GM23338 (cell line): ENCODE data around the gene EDIL3. TPM values are rescaled to one million over a fixed set of nuclear protein-coding genes. Genes with fewer than 3 reads are reported as not detected.

Source experiments
- ATAC-seq: fragments of 200-7000 bp; cut with Tn5 transposase; 3 replicates; pipeline ENCODE4 v1.9.1; 2020
- DNase-seq: peaks from one replicate; pipeline ENCODE4 v3.0.0-alpha.2; 2015; ENCODE audit warnings: low spot score
- H2AFZ ChIP-seq: fragments of 200-600 bp; sonication (generic); 2 replicates; pipeline ENCODE4 v1.8.0; 2016; ENCODE audit warnings: antibody characterized with exemption, mild to moderate bottlenecking, moderate library complexity
- H3F3A ChIP-seq: fragments of 200-600 bp; sonication (generic); replicated peaks from 2 replicates; pipeline ENCODE4 v1.8.0; 2017; ENCODE audit warnings: antibody characterized with exemption, mixed run types, low read depth
- H3K27ac ChIP-seq: fragments of 200-600 bp; sonication (generic); 2 replicates; pipeline ENCODE4 v1.6.1; 2016; ENCODE audit warnings: low read depth
- H3K27me3 ChIP-seq: fragments of 200-600 bp; sonication (generic); 2 replicates; pipeline ENCODE4 v1.8.0; 2016; ENCODE audit warnings: mild to moderate bottlenecking, mixed run types, moderate library complexity; ENCODE audit not compliant: insufficient read depth
- H3K36me3 ChIP-seq: fragments of 200-600 bp; sonication (generic); 2 replicates; pipeline ENCODE4 v1.8.0; 2016; ENCODE audit warnings: mild to moderate bottlenecking; ENCODE audit not compliant: insufficient read depth
- H3K4me1 ChIP-seq: fragments of 200-600 bp; sonication (generic); 2 replicates; pipeline ENCODE4 v1.8.0; 2016; ENCODE audit warnings: mild to moderate bottlenecking, moderate library complexity; ENCODE audit not compliant: insufficient read depth
- H3K4me2 ChIP-seq: fragments of 200-600 bp; sonication (generic); 2 replicates; pipeline ENCODE4 v1.7.1; 2017; ENCODE audit warnings: mixed run types
- H3K4me3 ChIP-seq: fragments of 200-600 bp; sonication (generic); 2 replicates; pipeline ENCODE4 v1.6.1; 2016; ENCODE audit warnings: mixed run types
- H3K79me2 ChIP-seq: fragments of 200-600 bp; sonication (generic); replicated peaks from 2 replicates; pipeline ENCODE4 v1.8.0; 2017; ENCODE audit warnings: mild to moderate bottlenecking; ENCODE audit not compliant: insufficient read depth
- H3K9me2 ChIP-seq: fragments of 200-600 bp; sonication (generic); 2 replicates; pipeline ENCODE4 v1.8.0; 2017; ENCODE audit not compliant: insufficient read depth
- H4K20me1 ChIP-seq: fragments of 200-600 bp; sonication (generic); replicated peaks from 2 replicates; pipeline ENCODE4 v1.8.0; 2017; ENCODE audit warnings: mild to moderate bottlenecking; ENCODE audit not compliant: insufficient read depth
- H3K27ac Mint-ChIP-seq: 2 replicates; pipeline ENCODE4 v1.8.0; 2020; ENCODE audit warnings: inconsistent platforms, mild to moderate bottlenecking, moderate library complexity, mixed read lengths
- H3K27me3 Mint-ChIP-seq: 3 replicates; pipeline ENCODE4 v1.8.0; 2022; ENCODE audit warnings: low read depth, mild to moderate bottlenecking, moderate library complexity, mixed read lengths, inconsistent platforms; ENCODE audit not compliant: insufficient read depth, poor library complexity
- H3K36me3 Mint-ChIP-seq: 3 replicates; pipeline ENCODE4 v1.8.0; 2021; ENCODE audit warnings: low read depth, mild to moderate bottlenecking, inconsistent platforms, moderate library complexity, mixed read lengths
- H3K4me1 Mint-ChIP-seq: 3 replicates; pipeline ENCODE4 v1.8.0; 2020; ENCODE audit warnings: mild to moderate bottlenecking, inconsistent platforms, mixed read lengths
- H3K4me3 Mint-ChIP-seq: 3 replicates; pipeline ENCODE4 v1.8.0; 2021; ENCODE audit warnings: moderate library complexity, mild to moderate bottlenecking, inconsistent platforms, mixed read lengths
- H3K9me3 Mint-ChIP-seq: 3 replicates; pipeline ENCODE4 v1.8.0; 2020; ENCODE audit warnings: moderate library complexity, mild to moderate bottlenecking, inconsistent platforms, mixed read lengths
- CREB1 ChIP-seq: fragments of 250-450 bp; sonication (Bioruptor Pico); IDR thresholded peaks from 2 replicates; pipeline ENCODE4 v1.5.0; 2020; ENCODE audit warnings: low read depth, mild to moderate bottlenecking, moderate library complexity
- EZH2phosphoT487 ChIP-seq: fragments of 200-600 bp; sonication (generic); IDR thresholded peaks from one replicate; pipeline ENCODE4 v1.8.1; 2018; ENCODE audit warnings: antibody characterized with exemption; ENCODE audit not compliant: unreplicated experiment
- NANOG ChIP-seq: IDR thresholded peaks from 2 replicates; pipeline ENCODE4 v1.6.1; 2016; ENCODE audit warnings: antibody characterized with exemption, borderline replicate concordance
- STAT1 ChIP-seq: IDR thresholded peaks from one replicate; pipeline ENCODE4 v1.6.1; 2016; ENCODE audit warnings: antibody characterized with exemption; ENCODE audit not compliant: unreplicated experiment
- ZNF114 ChIP-seq: fragments of 250-450 bp; sonication (Bioruptor Pico); IDR thresholded peaks from 2 replicates; pipeline ENCODE4 v1.5.0; 2020; ENCODE audit warnings: mild to moderate bottlenecking, moderate library complexity
- polyA plus RNA-seq: library from polyadenylated mRNA; unstranded; fragments of >200 nt; fragmentation: Nextera tagmentation; extraction: Ambion mirVana; gene quantifications from 2 replicates; pipeline ENCODE4 v1.2.1, GENCODE V29; 2016
- total RNA-seq: library from RNA; depleted of rRNA; stranded (reverse); fragments of >200 nt; shearing (Covaris generic); gene quantifications from 2 replicates; pipeline ENCODE4 v1.2.3, GENCODE V29; 2014
- TF ChIP-seq, protein P1 (sequence below): fragments of 250-450 bp; sonication (Bioruptor Pico); IDR thresholded peaks from 2 replicates; pipeline ENCODE4 v1.5.0; 2020; ENCODE audit warnings: mild to moderate bottlenecking, moderate library complexity
- TF ChIP-seq, protein P2 (sequence below): IDR thresholded peaks from 2 replicates; pipeline ENCODE4 v1.6.1; 2016; ENCODE audit warnings: antibody characterized with exemption

EDIL3 gene
- total and polyA plus RNA-seq, 2 experiments from 2014 or later = 43.3 to 61.9 TPM

DNA sequence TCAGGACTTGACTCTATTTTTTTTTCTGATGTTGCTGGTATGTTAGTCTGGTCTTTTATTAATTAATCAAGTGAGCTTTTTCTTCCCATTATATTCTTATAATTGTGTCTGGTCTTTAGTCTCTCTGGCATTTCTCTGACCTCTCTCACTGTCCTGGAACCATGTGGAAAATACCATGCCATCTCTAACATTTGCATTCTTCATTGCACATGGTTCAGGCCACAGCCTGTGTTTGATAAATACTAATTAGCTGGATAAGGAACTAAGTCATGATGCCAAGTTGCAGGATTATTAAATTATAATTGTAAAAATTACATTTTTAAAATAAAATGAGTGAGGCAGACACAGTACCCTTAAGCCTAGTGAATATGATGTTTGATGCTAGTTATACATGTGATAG is 155.6 kb downstream of the EDIL3 start (continued):
- TF ChIP-seq, protein P1, sequence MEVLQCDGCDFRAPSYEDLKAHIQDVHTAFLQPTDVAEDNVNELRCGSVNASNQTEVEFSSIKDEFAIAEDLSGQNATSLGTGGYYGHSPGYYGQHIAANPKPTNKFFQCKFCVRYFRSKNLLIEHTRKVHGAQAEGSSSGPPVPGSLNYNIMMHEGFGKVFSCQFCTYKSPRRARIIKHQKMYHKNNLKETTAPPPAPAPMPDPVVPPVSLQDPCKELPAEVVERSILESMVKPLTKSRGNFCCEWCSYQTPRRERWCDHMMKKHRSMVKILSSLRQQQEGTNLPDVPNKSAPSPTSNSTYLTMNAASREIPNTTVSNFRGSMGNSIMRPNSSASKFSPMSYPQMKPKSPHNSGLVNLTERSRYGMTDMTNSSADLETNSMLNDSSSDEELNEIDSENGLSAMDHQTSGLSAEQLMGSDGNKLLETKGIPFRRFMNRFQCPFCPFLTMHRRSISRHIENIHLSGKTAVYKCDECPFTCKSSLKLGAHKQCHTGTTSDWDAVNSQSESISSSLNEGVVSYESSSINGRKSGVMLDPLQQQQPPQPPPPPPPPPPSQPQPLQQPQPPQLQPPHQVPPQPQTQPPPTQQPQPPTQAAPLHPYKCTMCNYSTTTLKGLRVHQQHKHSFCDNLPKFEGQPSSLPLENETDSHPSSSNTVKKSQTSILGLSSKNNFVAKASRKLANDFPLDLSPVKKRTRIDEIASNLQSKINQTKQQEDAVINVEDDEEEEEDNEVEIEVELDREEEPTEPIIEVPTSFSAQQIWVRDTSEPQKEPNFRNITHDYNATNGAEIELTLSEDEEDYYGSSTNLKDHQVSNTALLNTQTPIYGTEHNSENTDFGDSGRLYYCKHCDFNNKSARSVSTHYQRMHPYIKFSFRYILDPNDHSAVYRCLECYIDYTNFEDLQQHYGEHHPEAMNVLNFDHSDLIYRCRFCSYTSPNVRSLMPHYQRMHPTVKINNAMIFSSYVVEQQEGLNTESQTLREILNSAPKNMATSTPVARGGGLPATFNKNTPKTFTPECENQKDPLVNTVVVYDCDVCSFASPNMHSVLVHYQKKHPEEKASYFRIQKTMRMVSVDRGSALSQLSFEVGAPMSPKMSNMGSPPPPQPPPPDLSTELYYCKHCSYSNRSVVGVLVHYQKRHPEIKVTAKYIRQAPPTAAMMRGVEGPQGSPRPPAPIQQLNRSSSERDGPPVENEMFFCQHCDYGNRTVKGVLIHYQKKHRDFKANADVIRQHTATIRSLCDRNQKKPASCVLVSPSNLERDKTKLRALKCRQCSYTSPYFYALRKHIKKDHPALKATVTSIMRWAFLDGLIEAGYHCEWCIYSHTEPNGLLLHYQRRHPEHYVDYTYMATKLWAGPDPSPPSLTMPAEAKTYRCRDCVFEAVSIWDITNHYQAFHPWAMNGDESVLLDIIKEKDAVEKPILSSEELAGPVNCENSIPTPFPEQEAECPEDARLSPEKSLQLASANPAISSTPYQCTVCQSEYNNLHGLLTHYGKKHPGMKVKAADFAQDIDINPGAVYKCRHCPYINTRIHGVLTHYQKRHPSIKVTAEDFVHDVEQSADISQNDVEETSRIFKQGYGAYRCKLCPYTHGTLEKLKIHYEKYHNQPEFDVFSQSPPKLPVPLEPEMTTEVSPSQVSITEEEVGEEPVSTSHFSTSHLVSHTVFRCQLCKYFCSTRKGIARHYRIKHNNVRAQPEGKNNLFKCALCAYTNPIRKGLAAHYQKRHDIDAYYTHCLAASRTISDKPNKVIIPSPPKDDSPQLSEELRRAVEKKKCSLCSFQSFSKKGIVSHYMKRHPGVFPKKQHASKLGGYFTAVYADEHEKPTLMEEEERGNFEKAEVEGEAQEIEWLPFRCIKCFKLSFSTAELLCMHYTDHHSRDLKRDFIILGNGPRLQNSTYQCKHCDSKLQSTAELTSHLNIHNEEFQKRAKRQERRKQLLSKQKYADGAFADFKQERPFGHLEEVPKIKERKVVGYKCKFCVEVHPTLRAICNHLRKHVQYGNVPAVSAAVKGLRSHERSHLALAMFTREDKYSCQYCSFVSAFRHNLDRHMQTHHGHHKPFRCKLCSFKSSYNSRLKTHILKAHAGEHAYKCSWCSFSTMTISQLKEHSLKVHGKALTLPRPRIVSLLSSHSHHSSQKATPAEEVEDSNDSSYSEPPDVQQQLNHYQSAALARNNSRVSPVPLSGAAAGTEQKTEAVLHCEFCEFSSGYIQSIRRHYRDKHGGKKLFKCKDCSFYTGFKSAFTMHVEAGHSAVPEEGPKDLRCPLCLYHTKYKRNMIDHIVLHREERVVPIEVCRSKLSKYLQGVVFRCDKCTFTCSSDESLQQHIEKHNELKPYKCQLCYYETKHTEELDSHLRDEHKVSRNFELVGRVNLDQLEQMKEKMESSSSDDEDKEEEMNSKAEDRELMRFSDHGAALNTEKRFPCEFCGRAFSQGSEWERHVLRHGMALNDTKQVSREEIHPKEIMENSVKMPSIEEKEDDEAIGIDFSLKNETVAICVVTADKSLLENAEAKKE (CRISPR knock-in tag) = no peak

DNA sequence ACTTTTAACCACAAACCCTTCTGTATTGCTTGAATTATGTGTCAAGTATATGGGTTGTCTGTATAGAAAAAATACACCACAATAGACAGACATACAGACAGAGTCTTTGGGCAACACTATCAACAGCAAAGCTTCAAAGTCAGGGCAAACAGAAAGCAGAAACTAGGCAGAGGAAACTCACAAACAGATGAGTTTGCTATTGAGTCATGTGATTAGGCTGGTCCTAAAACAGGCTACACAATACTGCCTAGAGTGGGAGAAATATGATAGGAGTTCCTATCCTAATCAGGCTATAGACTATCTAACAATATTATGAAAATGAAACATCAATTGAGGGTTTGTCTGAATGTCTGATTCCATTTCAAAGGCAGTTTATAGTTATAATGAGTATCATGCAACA is 156.4 kb downstream of the EDIL3 start:
- no peak overlapping the region for H3K4me2 ChIP-seq
- H3K27me3 ChIP-seq = no peaks in the 10 kb centered on the region
- H3K36me3 Mint-ChIP-seq = no peaks in the 10 kb centered on the region
- no peaks in the 10 kb centered on the region for H3K9me2 ChIP-seq
- H2AFZ ChIP-seq = no peak overlapping the region
- H3F3A ChIP-seq = no peaks in the 10 kb centered on the region
- H3K27me3 Mint-ChIP-seq = no peaks in the 10 kb centered on the region
- no peak for ATAC-seq
- no peak overlapping the region for H3K27ac ChIP-seq
- no peaks in the 10 kb centered on the region for H3K9me3 Mint-ChIP-seq
- no peak overlapping the region for H3K4me3 ChIP-seq
- no peak for DNase-seq
- H3K27ac Mint-ChIP-seq = no peak overlapping the region
- no peaks in the 10 kb centered on the region for H4K20me1 ChIP-seq
- no peak overlapping the region for H3K4me3 Mint-ChIP-seq
- no peaks in the 10 kb centered on the region for H3K79me2 ChIP-seq
- no peaks in the 10 kb centered on the region for H3K4me1 ChIP-seq
- peaks cover 4% of the 10 kb centered on the region; the same call in 2 of the 3 replicates for H3K4me1 Mint-ChIP-seq
- H3K36me3 ChIP-seq = no peaks in the 10 kb centered on the region
- TF ChIP-seq ZNF114 (CRISPR knock-in tag) (no peak), NANOG (no peak), EZH2phosphoT487 (no peak), CREB1 (no peak), STAT1 (no peak)
- TF ChIP-seq, protein P1 (CRISPR knock-in tag) = no peak
- TF ChIP-seq, protein P2, sequence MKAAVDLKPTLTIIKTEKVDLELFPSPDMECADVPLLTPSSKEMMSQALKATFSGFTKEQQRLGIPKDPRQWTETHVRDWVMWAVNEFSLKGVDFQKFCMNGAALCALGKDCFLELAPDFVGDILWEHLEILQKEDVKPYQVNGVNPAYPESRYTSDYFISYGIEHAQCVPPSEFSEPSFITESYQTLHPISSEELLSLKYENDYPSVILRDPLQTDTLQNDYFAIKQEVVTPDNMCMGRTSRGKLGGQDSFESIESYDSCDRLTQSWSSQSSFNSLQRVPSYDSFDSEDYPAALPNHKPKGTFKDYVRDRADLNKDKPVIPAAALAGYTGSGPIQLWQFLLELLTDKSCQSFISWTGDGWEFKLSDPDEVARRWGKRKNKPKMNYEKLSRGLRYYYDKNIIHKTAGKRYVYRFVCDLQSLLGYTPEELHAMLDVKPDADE = no peak
